Activated CD8-positive, alpha-beta memory T cell treated with anti-CD3 and anti-CD28 coated beads, Interleukin-2, amount 50 U/mL, for 24 hours (primary cell): ENCODE measurements around the gene KLF13.
A peak's percentile ranks its signal among the peaks of the same experiment; 100 is the strongest.

Experiments used
- DNase-seq: peaks from one replicate; pipeline ENCODE4 v3.0.0-alpha.2; 2020; ENCODE audit errors: extremely low read depth

KLF13 gene

GRCh38 chr15:31362886-31363285, 36.3 kb downstream of the KLF13 start:
- DNase-seq = no peak

GRCh38 chr15:31364301-31365031, 37.8 kb downstream of the KLF13 start:
- no peak for DNase-seq

- no peak for DNase-seq
Observed at GRCh38 chr15:31365032-31365654, 38.5 kb downstream of the KLF13 start.

- DNase-seq = peak; percentile 64
Observed at GRCh38 chr15:31365655-31366127, 39.1 kb downstream of the KLF13 start.

- no peak for DNase-seq
Observed at GRCh38 chr15:31366169-31366734, 39.6 kb downstream of the KLF13 start.

GRCh38 chr15:31367021-31367729, 40.5 kb downstream of the KLF13 start:
- DNase-seq = no peak

- DNase-seq = no peak
Observed at GRCh38 chr15:31367730-31368344, 41.2 kb downstream of the KLF13 start.

- DNase-seq = no peak
Observed at GRCh38 chr15:31369727-31370126, 43.1 kb downstream of the KLF13 start.

GRCh38 chr15:31371520-31372240, 45.0 kb downstream of the KLF13 start:
- DNase-seq = no peak

GRCh38 chr15:31372635-31373091, 46.0 kb downstream of the KLF13 start:
- DNase-seq = no peak

GRCh38 chr15:31373096-31373865, 46.6 kb downstream of the KLF13 start:
- DNase-seq = no peak

GRCh38 chr15:31373970-31374369, 47.3 kb downstream of the KLF13 start:
- DNase-seq = no peak

GRCh38 chr15:31374489-31374888, 47.9 kb downstream of the KLF13 start:
- no peak for DNase-seq

- DNase-seq = no peak
Observed at GRCh38 chr15:31374986-31375385, 48.4 kb downstream of the KLF13 start.

GRCh38 chr15:31375772-31376171, 49.1 kb downstream of the KLF13 start:
- DNase-seq = no peak

- no peak for DNase-seq
Observed at GRCh38 chr15:31376511-31376910, 49.9 kb downstream of the KLF13 start.

- no peak for DNase-seq
Observed at GRCh38 chr15:31377030-31377429, 50.4 kb downstream of the KLF13 start.

- no peak for DNase-seq
Observed at GRCh38 chr15:31378363-31378903, 51.8 kb downstream of the KLF13 start.

- DNase-seq = no peak
Observed at GRCh38 chr15:31379042-31379441, 52.4 kb downstream of the KLF13 start.

- DNase-seq = no peak
Observed at GRCh38 chr15:31379577-31379976, 52.9 kb downstream of the KLF13 start.
